Hepatic stellate cell (primary cell): ENCODE results near the gene CD37.
"Not testable (repeated sequence)": the region's sequence is repeated elsewhere in the genome, so short reads cannot be mapped to it uniquely, and the experiment has no call there.

Experiments
- DNase-seq: peaks from one replicate; pipeline ENCODE4 v3.0.0; 2011; ENCODE audit warnings: low spot score

Gene CD37

GRCh38 chr19:49347191-49347590, 12.0 kb downstream of the CD37 start:
- DNase-seq = no peak

- peak; percentile 87 for DNase-seq
Measured at GRCh38 chr19:49347835-49348234, 12.6 kb downstream of the CD37 start.

GRCh38 chr19:49348305-49349189, 13.3 kb downstream of the CD37 start:
- no peak for DNase-seq

GRCh38 chr19:49349567-49349966, 14.4 kb downstream of the CD37 start:
- no peak for DNase-seq

DNA sequence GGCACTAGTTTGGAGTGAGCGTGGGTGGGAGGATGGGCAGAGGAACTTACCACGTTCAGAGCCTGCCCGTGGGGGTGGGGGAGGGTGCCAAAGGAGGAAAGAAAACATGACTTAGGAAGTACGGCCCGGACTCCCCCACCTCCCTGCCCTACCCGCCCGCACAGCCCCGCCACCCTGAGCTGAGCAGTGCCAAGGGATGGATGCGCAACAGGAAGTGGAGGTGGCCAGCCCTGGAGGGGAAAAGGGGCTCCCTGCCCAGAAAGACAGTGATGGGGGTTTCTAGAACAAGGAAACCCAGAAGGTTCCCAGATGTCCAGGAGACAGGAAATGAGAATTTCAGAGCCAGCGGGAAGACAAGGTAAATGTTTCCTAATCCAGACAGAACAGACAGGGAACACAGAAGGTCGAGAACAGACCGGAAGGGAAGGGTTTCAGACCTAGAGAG, 20.7 kb downstream of the CD37 start:
- DNase-seq = no peak

- DNase-seq = no peak
Measured at GRCh38 chr19:49356382-49356781, 21.2 kb downstream of the CD37 start.

DNA sequence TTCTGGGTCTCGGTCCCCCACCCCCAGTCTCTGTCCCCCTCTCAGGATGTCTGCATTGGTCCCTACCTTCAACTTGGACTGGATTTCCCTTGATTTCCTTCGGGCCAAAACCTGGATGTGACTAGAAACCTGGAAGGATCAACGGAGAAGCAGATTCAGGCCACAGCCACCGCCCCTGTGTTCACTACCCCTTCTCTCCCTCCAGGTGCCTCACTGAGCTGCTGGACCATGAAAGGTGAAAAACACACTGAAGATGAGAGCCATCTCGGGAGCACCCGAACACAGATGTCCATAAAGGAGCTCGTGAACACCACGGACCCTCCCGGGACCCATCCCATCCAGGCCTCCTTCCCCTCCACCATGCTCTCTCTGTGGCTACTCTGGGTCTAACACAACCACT, 22.0 kb downstream of the CD37 start:
- no peak for DNase-seq

DNA sequence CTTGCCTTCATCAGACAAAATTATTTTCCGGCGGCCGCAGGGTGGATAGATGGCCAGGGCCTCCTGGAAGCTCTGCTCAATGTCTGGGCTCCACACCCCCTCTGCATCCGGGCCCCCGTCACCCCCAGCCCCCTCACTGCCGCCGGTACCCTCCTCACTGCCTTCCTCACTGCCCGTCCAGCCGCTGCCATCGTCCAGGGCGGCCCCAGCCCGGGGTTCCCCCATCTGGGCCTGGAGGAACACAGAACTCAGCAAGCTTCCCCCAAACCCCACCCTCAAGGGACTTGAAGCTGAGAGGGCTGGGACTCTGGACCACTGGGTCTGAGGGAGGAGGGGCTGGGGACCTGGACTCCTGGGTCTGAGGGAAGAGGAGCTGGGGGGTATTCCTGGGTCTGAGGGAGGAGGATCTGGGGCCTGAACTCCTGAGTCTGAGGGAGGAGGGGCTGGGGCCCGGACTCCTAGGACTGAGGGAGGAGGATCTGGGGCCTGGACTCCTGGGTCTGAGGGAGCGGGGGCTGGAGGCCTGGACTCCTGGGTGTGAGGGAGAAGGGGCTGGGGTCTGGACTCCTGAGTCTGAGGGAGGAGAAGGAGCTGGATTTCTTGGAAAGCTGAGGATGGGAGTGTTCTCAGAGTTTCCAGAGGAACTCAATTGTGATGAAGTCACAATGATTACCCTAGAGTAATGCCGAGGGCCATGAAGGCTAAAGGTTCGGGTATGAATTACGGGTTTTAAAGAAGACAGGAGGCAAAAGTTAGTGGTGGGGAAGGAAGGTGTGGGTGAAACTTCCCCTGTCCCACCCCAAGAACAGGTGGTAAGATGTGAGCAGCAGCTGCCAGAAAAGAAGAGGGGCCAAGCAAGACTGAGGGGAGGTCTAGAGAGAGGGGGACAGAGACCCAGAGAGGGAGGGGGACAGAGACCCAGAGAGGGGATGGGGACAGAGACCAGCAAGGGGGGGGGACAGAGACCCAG, 24.9 kb downstream of the CD37 start:
- DNase-seq = no peak

DNA sequence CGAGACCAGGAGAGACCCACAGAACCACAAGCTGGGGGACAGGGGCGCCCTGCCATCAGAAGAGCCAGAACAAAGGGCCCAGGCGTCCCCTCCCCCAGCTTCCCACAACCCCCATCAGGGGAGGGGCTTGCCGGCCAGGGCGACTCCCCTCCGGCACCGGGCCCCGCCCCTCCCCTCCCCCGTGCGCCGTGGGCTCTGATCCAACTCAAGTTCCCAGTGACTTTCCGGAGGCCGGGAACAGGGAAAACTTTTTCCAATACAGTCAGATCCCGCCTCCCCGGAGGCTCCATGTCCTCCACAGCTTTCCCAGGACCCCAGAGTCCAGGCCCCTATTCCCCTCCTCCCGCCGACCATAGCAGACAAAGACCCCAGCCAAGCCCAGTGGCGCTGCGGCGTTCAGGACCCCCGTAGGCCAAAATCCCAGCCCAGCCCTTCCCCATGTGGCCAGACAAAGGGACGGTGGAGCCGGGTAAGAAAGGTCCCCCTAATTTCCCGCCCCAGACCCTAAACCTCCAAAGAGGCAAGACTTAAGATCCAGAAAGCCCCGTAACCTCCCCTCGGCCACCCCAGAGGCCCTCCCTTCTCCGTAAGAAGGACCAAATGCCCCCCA, 26.3 kb downstream of the CD37 start:
- DNase-seq = peak; percentile 88

- DNase-seq = peak; percentile 82
Measured at GRCh38 chr19:49362048-49362928, 27.1 kb downstream of the CD37 start, which contains the start of gene TEAD2. Gene TEAD2 (minus strand): TSS chr19:49362416. CDS start chr19:49360075, 2,341 bp downstream.

- DNase-seq = no peak
Measured at GRCh38 chr19:49362929-49363267, 27.7 kb downstream of the CD37 start.

- DNase-seq = peak; percentile 98
Measured at GRCh38 chr19:49363268-49364082, 28.3 kb downstream of the CD37 start, which contains the start of gene DKKL1. Gene DKKL1 (plus strand): TSS chr19:49363877. CDS start chr19:49363999, 122 bp downstream.

DNA sequence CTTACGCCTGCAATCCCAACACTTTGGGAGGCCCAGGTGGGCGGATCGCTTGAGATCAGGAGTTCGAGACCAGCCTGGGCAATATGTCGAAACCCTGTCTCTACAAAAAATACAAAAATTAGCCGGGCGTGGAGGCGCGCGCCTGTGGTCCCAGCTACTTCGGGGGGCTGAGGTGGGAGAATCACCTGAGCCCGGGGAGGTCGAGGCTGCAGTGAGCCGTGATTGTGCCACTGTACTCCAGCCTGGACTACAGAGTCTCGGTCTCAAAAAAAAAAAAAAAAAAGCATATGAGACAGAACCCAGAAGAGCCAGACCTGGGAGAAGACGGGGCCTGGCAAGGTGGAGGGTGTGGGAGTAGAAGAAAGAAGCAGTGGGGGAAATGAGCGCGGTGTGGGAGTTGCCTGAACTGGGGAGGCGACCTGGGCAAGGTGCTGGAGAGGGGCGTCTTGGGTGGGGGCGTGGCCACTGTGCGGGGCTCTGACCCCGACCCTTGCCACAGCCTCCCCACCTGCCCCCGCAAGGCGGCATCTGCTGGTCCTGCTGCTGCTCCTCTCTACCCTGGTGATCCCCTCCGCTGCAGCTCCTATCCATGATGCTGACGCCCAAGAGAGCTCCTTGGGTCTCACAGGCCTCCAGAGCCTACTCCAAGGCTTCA, 29.0 kb downstream of the CD37 start:
- no peak for DNase-seq

DNA sequence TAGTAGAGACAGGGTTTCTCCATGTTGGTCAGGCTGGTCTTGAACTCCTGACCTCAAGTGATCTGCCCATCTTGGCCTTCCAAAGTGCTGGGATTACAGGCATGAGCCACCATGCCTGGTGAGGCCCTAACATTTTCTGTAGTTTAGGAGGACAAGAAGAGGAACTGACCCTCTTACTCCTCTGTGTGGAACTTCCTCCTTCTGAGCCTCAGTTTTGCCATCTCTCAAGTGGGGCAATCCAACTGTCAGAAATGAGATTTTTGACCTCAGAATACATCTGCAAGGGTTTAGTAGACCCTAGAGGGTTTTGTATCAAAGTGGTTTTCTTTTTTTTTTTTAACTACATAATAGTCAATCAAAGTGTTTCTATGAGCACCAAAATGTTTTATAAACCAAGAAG, 30.9 kb downstream of the CD37 start:
- no peak for DNase-seq

DNA sequence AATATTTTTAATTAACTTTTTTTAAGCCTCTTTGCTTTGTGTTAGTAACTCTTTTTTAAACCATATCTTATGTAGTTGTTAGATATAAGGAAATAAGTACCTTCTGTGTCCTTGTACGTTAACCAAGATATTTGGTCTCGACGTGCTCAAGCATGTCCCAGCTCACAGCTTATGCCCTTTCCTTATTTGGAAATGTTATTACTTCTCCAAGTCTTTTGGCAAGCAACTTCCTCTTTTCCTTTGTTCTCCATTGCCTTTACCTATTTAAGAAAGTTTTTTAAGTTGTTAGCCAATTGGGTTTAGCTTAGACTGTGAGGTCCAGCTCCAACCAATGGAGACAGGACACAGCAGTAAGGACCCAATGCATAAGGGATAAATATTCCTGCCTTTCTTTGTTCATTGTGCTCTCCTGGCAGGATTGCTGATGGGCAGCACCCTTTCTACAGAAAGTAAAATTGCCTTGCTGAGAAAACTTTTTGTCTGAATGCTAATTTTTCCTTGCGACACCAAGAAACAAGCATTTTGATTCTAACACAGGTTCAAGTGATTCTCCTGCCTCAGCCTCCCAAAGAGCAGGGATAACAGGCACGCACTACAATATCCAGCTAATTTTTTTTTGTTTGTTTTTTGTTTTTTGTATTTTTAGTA, 33.6 kb downstream of the CD37 start:
- DNase-seq = no peak

DNA sequence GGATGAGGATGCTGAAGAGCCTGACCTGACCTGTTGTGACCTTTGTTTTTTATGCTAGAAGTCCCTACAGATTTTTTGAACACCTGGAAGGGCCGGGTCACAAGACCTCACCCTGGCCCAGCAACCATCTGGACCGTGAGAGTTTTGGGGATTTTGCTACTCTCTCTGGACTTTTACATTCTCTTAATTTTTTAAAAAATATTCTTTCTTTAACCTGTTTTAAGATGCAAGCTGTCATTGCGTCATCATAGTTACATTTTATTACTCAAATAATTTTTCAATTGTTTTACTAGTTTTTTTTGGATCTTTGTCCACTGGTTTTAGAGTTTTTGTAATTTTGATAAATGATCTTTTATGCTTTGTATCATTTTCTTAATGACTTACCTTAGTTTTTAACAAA, 36.0 kb downstream of the CD37 start:
- DNase-seq = no peak

GRCh38 chr19:49373174-49373573, 38.0 kb downstream of the CD37 start:
- not testable (repeated sequence) for DNase-seq

DNA sequence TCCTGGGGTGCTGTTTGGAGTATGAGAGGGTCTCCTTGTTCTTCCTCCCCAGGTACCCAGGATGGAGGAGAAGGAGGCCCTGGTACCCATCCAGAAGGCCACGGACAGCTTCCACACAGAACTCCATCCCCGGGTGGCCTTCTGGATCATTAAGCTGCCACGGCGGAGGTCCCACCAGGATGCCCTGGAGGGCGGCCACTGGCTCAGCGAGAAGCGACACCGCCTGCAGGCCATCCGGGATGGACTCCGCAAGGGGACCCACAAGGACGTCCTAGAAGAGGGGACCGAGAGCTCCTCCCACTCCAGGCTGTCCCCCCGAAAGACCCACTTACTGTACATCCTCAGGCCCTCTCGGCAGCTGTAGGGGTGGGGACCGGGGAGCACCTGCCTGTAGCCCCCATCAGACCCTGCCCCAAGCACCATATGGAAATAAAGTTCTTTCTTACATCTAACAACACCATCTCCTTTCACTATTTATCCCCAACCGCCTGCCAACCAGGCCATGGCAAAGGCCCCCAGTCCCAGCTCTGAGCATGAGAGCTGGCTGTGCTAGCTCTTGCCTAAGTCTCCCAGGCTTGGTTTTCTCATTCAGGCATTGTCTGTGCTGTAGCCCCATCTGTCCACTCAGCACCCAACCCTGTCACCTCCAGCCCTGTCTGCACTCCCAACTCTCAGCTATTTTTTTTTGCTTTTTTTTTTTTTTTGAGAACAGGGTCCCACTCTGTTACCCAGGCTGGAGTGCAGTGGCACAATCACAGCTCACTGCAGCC, 39.6 kb downstream of the CD37 start:
- DNase-seq = no peak
